GM23338 (cell line): Measurements from ENCODE around the gene ARHGEF28. TPM values are rescaled to one million over a fixed set of nuclear protein-coding genes. Genes with fewer than 3 reads are reported as not detected.

ENCODE experiments used
- ATAC-seq: fragments of 200-7000 bp; cut with Tn5 transposase; 3 replicates; pipeline ENCODE4 v1.9.1; 2020
- DNase-seq: peaks from one replicate; pipeline ENCODE4 v3.0.0-alpha.2; 2015; ENCODE audit warnings: low spot score
- H2AFZ ChIP-seq: fragments of 200-600 bp; sonication (generic); 2 replicates; pipeline ENCODE4 v1.8.0; 2016; ENCODE audit warnings: antibody characterized with exemption, mild to moderate bottlenecking, moderate library complexity
- H3F3A ChIP-seq: fragments of 200-600 bp; sonication (generic); replicated peaks from 2 replicates; pipeline ENCODE4 v1.8.0; 2017; ENCODE audit warnings: antibody characterized with exemption, mixed run types, low read depth
- H3K27ac ChIP-seq: fragments of 200-600 bp; sonication (generic); 2 replicates; pipeline ENCODE4 v1.6.1; 2016; ENCODE audit warnings: low read depth
- H3K27me3 ChIP-seq: fragments of 200-600 bp; sonication (generic); 2 replicates; pipeline ENCODE4 v1.8.0; 2016; ENCODE audit warnings: mild to moderate bottlenecking, mixed run types, moderate library complexity; ENCODE audit not compliant: insufficient read depth
- H3K36me3 ChIP-seq: fragments of 200-600 bp; sonication (generic); 2 replicates; pipeline ENCODE4 v1.8.0; 2016; ENCODE audit warnings: mild to moderate bottlenecking; ENCODE audit not compliant: insufficient read depth
- H3K4me1 ChIP-seq: fragments of 200-600 bp; sonication (generic); 2 replicates; pipeline ENCODE4 v1.8.0; 2016; ENCODE audit warnings: mild to moderate bottlenecking, moderate library complexity; ENCODE audit not compliant: insufficient read depth
- H3K4me2 ChIP-seq: fragments of 200-600 bp; sonication (generic); 2 replicates; pipeline ENCODE4 v1.7.1; 2017; ENCODE audit warnings: mixed run types
- H3K4me3 ChIP-seq: fragments of 200-600 bp; sonication (generic); 2 replicates; pipeline ENCODE4 v1.6.1; 2016; ENCODE audit warnings: mixed run types
- H3K79me2 ChIP-seq: fragments of 200-600 bp; sonication (generic); replicated peaks from 2 replicates; pipeline ENCODE4 v1.8.0; 2017; ENCODE audit warnings: mild to moderate bottlenecking; ENCODE audit not compliant: insufficient read depth
- H3K9me2 ChIP-seq: fragments of 200-600 bp; sonication (generic); 2 replicates; pipeline ENCODE4 v1.8.0; 2017; ENCODE audit not compliant: insufficient read depth
- H4K20me1 ChIP-seq: fragments of 200-600 bp; sonication (generic); replicated peaks from 2 replicates; pipeline ENCODE4 v1.8.0; 2017; ENCODE audit warnings: mild to moderate bottlenecking; ENCODE audit not compliant: insufficient read depth
- H3K27ac Mint-ChIP-seq: 2 replicates; pipeline ENCODE4 v1.8.0; 2020; ENCODE audit warnings: inconsistent platforms, mild to moderate bottlenecking, moderate library complexity, mixed read lengths
- H3K27me3 Mint-ChIP-seq: 3 replicates; pipeline ENCODE4 v1.8.0; 2022; ENCODE audit warnings: low read depth, mild to moderate bottlenecking, moderate library complexity, mixed read lengths, inconsistent platforms; ENCODE audit not compliant: insufficient read depth, poor library complexity
- H3K36me3 Mint-ChIP-seq: 3 replicates; pipeline ENCODE4 v1.8.0; 2021; ENCODE audit warnings: low read depth, mild to moderate bottlenecking, inconsistent platforms, moderate library complexity, mixed read lengths
- H3K4me1 Mint-ChIP-seq: 3 replicates; pipeline ENCODE4 v1.8.0; 2020; ENCODE audit warnings: mild to moderate bottlenecking, inconsistent platforms, mixed read lengths
- H3K4me3 Mint-ChIP-seq: 3 replicates; pipeline ENCODE4 v1.8.0; 2021; ENCODE audit warnings: moderate library complexity, mild to moderate bottlenecking, inconsistent platforms, mixed read lengths
- H3K9me3 Mint-ChIP-seq: 3 replicates; pipeline ENCODE4 v1.8.0; 2020; ENCODE audit warnings: moderate library complexity, mild to moderate bottlenecking, inconsistent platforms, mixed read lengths
- CREB1 ChIP-seq: fragments of 250-450 bp; sonication (Bioruptor Pico); IDR thresholded peaks from 2 replicates; pipeline ENCODE4 v1.5.0; 2020; ENCODE audit warnings: low read depth, mild to moderate bottlenecking, moderate library complexity
- CTCF ChIP-seq, 2 experiments: fragments of 200-600 bp in 1 of 2; sonication (generic) in 1 of 2; conservative IDR thresholded peaks; 2 replicates each; pipeline versions ENCODE4 v1.5.1 to v1.6.1; 2016 to 2017; ENCODE audit warnings: antibody characterized with exemption in 2 of 2, low read depth in 2 of 2, mild to moderate bottlenecking in 2 of 2, moderate library complexity in 1 of 2
- ETS1 ChIP-seq: IDR thresholded peaks from 2 replicates; pipeline ENCODE4 v1.6.1; 2016; ENCODE audit warnings: antibody characterized with exemption
- EZH2 ChIP-seq: fragments of 200-600 bp; sonication (generic); IDR thresholded peaks from one replicate; pipeline ENCODE4 v1.8.0; 2017; ENCODE audit warnings: antibody characterized with exemption, mild to moderate bottlenecking, low read depth; ENCODE audit not compliant: unreplicated experiment
- EZH2phosphoT487 ChIP-seq: fragments of 200-600 bp; sonication (generic); IDR thresholded peaks from one replicate; pipeline ENCODE4 v1.8.1; 2018; ENCODE audit warnings: antibody characterized with exemption; ENCODE audit not compliant: unreplicated experiment
- JUNB ChIP-seq: IDR thresholded peaks from one replicate; pipeline ENCODE4 v1.6.1; 2016; ENCODE audit warnings: antibody characterized with exemption; ENCODE audit not compliant: unreplicated experiment
- NANOG ChIP-seq: IDR thresholded peaks from 2 replicates; pipeline ENCODE4 v1.6.1; 2016; ENCODE audit warnings: antibody characterized with exemption, borderline replicate concordance
- POLR2AphosphoS5 ChIP-seq: IDR thresholded peaks from 2 replicates; pipeline ENCODE4 v1.6.1; 2016; ENCODE audit warnings: antibody characterized with exemption, low read depth
- REST ChIP-seq: IDR thresholded peaks from one replicate; pipeline ENCODE4 v1.6.1; 2018; ENCODE audit warnings: antibody characterized with exemption; ENCODE audit not compliant: unreplicated experiment
- STAT1 ChIP-seq: IDR thresholded peaks from one replicate; pipeline ENCODE4 v1.6.1; 2016; ENCODE audit warnings: antibody characterized with exemption; ENCODE audit not compliant: unreplicated experiment
- ZNF114 ChIP-seq: fragments of 250-450 bp; sonication (Bioruptor Pico); IDR thresholded peaks from 2 replicates; pipeline ENCODE4 v1.5.0; 2020; ENCODE audit warnings: mild to moderate bottlenecking, moderate library complexity
- ZNF331 ChIP-seq: fragments of 250-450 bp; sonication (Bioruptor Pico); IDR thresholded peaks from 2 replicates; pipeline ENCODE4 v1.5.0; 2020; ENCODE audit warnings: low read depth, mild to moderate bottlenecking, moderate library complexity
- ZNF462 ChIP-seq: fragments of 250-450 bp; sonication (Bioruptor Pico); IDR thresholded peaks from 2 replicates; pipeline ENCODE4 v1.5.0; 2020; ENCODE audit warnings: mild to moderate bottlenecking, moderate library complexity
- polyA plus RNA-seq: library from polyadenylated mRNA; unstranded; fragments of >200 nt; fragmentation: Nextera tagmentation; extraction: Ambion mirVana; gene quantifications from 2 replicates; pipeline ENCODE4 v1.2.1, GENCODE V29; 2016
- total RNA-seq: library from RNA; depleted of rRNA; stranded (reverse); fragments of >200 nt; shearing (Covaris generic); gene quantifications from 2 replicates; pipeline ENCODE4 v1.2.3, GENCODE V29; 2014

ARHGEF28 gene
- total and polyA plus RNA-seq, 2 experiments from 2014 or later = 0.39 to 1.0 TPM

GRCh38 chr5:73967347-73967746 lies 341.4 kb downstream of the ARHGEF28 start:
- Histone ChIP-seq H3K27me3 (no peaks in the 10 kb centered on the region), H3K27ac (no peak overlapping the region), H4K20me1 (no peaks in the 10 kb centered on the region), H3K4me2 (no peak overlapping the region), H2AFZ (no peak overlapping the region), H3K9me2 (peaks cover 10% of the 10 kb centered on the region; the same call in 1 of the 2 replicates), H3K79me2 (no peaks in the 10 kb centered on the region), H3K36me3 (no peaks in the 10 kb centered on the region), H3K4me3 (no peak overlapping the region), H3K4me1 (0 out of 2 replicates have a peak, but pooled peaks cover 8% of the 10 kb centered on the region), H3F3A (no peaks in the 10 kb centered on the region)
- Mint-ChIP-seq H3K4me1 (no peaks in the 10 kb centered on the region), H3K27ac (no peak overlapping the region), H3K27me3 (no peaks in the 10 kb centered on the region), H3K36me3 (no peaks in the 10 kb centered on the region), H3K9me3 (no peaks in the 10 kb centered on the region), H3K4me3 (no peak overlapping the region)
- no peak for DNase-seq
- TF ChIP-seq EZH2phosphoT487 (no peak), CTCF (conservative IDR thresholded peaks at IDR 0.05; ENCODE audit: low read depth in 2 of 2) (no peak), POLR2AphosphoS5 (no peak), ZNF331 (CRISPR knock-in tag) (no peak), REST (no peak), NANOG (no peak), JUNB (no peak), ZNF462 (CRISPR knock-in tag) (no peak), ZNF114 (CRISPR knock-in tag) (no peak), STAT1 (no peak), ETS1 (no peak), CREB1 (CRISPR knock-in tag) (no peak), EZH2 (no peak)
- no peak for ATAC-seq
